Endothelial cell of umbilical vein (primary cell): ENCODE data around the gene ANK2.

Source experiments
- CTCF ChIP-seq, 2 donors: IDR thresholded peaks; 1 replicate in 1 of 2; 2 replicates in 1 of 2; pipeline ENCODE4 v1.5.1; 2011; ENCODE audit warnings: low read length in 2 of 2, mild to moderate bottlenecking in 2 of 2, moderate library complexity in 2 of 2, control low read depth in 1 of 2, inconsistent platforms in 1 of 2, low read depth in 1 of 2; ENCODE audit not compliant: insufficient read depth in 1 of 2; ENCODE audit errors: extremely low read depth in 1 of 2
- EZH2 ChIP-seq: IDR thresholded peaks from 2 replicates; pipeline ENCODE4 v1.6.1; 2012; ENCODE audit warnings: borderline replicate concordance, low read depth, mild to moderate bottlenecking, moderate library complexity, low read length, inconsistent platforms; ENCODE audit not compliant: severe bottlenecking
- MYC ChIP-seq: IDR thresholded peaks from one replicate; pipeline ENCODE4 v1.6.1; 2011; ENCODE audit warnings: mild to moderate bottlenecking, low read depth, low read length
- POLR2A ChIP-seq: IDR thresholded peaks from 2 replicates; pipeline ENCODE4 v1.6.1; 2012; ENCODE audit warnings: low read depth, mild to moderate bottlenecking, control low read depth, low read length
- POLR2AphosphoS5 ChIP-seq: IDR thresholded peaks from 2 replicates; pipeline ENCODE4 v1.6.1; 2012; ENCODE audit warnings: low read depth, mild to moderate bottlenecking, control low read depth, low read length, moderate library complexity; ENCODE audit not compliant: insufficient read depth

- TF ChIP-seq POLR2AphosphoS5, result no peak
- TF ChIP-seq CTCF (IDR thresholded peaks at IDR 0.05; ENCODE audit: extremely low read depth in 1 of 2, insufficient read depth in 1 of 2, low read depth in 1 of 2, low read length in 2 of 2), result no peak
- TF ChIP-seq POLR2A, result no peak
- TF ChIP-seq EZH2, result no peak
- TF ChIP-seq MYC, result no peak
Observed at GRCh38 chr4:113397114-113397701, 347.8 kb downstream of the ANK2 start.
